Stimulated activated naive CD4-positive, alpha-beta T cell (primary cell): ENCODE measurements around the gene RPL22L1.
"Not testable (repeated sequence)": the region's sequence is repeated elsewhere in the genome, so short reads cannot be mapped to it uniquely, and the experiment has no call there.

Experiments used
- DNase-seq, 6 experiments: peaks; one replicate each; lab custom pipeline; 2025; lab: John Stamatoyannopoulos, UW

The RPL22L1 gene

GRCh38 chr3:170878688-170879087 lies 8.7 kb upstream of the RPL22L1 start:
- not testable (repeated sequence) for DNase-seq

DNA sequence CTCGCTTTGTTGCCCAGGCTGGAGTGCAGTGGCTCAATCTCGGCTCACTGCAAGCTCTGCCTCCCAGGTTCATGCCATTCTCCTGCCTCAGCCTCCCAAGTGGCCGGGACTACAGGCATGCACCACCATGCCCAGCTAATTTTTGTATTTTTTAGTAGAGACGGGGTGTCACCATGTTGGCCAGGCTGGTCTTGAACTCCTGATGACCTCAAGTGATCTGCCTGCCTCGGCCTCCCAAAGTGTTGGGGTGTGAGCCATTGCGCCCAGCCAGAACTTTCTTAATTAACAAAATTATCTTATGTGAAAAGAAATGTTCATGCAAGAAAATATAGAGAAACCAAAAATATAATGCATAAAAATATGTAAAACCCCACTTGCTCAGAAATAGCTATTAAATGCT lies 7.3 kb upstream of the RPL22L1 start:
- not testable (repeated sequence) for DNase-seq

DNA sequence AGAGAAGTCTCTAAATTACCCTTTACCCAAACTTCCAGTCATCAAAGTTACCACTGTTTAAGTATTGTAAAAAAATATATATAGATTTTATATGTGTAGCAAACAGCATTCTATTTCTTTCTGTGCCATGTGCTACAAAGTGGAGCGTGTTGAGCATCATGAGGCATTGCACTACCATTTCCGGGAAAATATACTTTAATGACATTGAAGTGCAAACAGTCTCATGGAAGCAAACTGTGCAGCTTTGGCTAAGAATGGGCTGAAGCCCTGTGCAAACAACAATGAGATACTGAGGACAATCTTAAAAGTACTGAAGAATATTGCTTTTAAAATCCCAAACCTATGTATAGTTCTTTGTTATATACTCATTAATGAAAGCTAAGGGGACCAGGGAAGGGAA lies 6.5 kb upstream of the RPL22L1 start:
- no peak for DNase-seq

- DNase-seq: no peak
These were observed 780 bp downstream of the RPL22L1 start for GRCh38 chr3:170869239-170869590.

GRCh38 chr3:170868577-170869238 lies 1.3 kb downstream of the RPL22L1 start:
- DNase-seq: no peak

DNA sequence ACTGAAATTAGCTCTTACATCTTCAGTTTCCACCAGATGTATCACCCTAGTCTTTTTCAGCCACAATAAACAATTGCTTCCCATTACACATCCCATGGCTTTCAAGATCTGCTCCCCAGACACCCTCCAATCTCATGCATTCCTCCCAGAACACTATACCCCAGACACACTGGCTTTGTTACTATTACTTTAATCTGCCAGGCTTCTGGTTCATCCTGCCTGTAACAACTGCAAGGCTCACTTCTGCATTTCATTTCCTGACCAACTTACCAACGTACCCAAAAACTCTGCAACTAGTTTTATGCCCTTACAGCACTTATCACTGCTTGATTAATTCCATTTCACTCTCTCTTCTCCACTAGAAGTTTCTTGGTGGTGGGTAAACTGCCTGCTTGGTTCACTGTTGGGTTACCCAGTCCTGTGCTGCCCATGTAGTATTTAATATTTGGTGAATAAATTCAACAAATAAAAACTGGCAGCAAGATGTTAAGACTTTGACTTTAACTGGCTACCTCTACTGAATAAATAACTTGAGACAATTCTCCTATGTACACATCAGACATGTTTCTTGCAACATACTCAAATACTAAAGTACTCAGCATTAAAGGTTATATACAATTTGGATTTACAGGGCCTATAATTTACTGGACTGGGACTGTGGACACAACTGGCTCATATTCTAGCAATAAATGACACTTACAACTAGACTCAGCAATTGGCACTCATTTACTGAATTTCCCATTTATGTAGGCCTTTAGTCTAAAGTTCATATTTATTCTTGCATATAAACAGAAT lies 2.7 kb downstream of the RPL22L1 start:
- no peak for DNase-seq

DNA sequence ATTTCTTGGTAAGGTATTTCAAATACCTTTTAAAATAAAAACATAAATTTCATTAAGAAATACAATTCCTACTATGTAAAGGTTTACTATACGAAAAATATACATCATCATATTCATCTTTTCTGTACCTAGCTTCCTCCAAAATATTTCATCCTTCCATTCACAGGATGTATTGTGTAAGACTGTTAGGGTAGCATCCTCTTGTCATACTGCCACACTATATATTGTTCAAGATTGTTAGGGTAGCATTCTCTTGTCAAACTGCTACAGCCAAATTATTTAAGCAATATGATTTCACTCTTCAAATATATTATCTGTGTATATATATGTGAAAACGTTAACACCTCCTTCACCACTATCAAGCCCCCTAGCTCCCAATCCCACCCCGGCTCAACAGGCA lies 3.5 kb downstream of the RPL22L1 start:
- DNase-seq: no peak

GRCh38 chr3:170865209-170866094 lies 4.5 kb downstream of the RPL22L1 start:
- no peak for DNase-seq

- no peak for DNase-seq
These were observed 5.3 kb downstream of the RPL22L1 start for GRCh38 chr3:170864525-170865208.

GRCh38 chr3:170863816-170864215 lies 6.2 kb downstream of the RPL22L1 start:
- DNase-seq: no peak

GRCh38 chr3:170862618-170863374 lies 7.2 kb downstream of the RPL22L1 start:
- no peak for DNase-seq

- no peak for DNase-seq
These were observed 11.4 kb downstream of the RPL22L1 start for GRCh38 chr3:170858599-170858998.

GRCh38 chr3:170852324-170852723 lies 17.7 kb downstream of the RPL22L1 start:
- no peak for DNase-seq

DNA sequence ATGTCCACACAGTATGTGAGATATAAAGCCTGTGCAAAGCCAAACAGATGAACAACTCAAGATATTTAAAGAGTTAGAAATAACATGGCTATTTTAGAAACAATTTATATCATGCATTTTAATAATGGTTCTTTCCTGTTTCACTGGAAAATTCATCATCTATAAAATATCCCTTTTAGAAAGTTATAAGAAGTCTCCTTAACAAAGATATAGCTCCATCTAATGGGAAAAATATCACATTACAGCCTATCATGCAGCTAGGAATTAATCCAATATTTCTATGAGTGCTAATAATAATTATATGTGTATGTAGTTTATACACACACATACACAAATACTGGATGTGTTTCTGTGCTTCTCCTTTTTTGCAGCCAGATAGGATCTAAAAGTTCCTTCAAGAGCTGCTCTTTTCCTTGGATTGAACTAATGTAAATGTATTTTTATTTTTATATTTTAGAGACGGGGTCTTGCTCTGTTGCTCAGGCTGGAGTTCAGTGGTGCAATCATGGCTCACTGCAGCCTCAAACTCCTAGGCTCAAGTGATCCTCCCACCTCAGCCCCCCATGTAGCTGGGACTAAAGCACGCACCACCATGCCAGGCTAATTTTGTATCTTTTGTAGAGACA lies 21.6 kb downstream of the RPL22L1 start:
- no peak for DNase-seq

- DNase-seq: no peak
These were observed 25.6 kb downstream of the RPL22L1 start for GRCh38 chr3:170844377-170844776.

DNA sequence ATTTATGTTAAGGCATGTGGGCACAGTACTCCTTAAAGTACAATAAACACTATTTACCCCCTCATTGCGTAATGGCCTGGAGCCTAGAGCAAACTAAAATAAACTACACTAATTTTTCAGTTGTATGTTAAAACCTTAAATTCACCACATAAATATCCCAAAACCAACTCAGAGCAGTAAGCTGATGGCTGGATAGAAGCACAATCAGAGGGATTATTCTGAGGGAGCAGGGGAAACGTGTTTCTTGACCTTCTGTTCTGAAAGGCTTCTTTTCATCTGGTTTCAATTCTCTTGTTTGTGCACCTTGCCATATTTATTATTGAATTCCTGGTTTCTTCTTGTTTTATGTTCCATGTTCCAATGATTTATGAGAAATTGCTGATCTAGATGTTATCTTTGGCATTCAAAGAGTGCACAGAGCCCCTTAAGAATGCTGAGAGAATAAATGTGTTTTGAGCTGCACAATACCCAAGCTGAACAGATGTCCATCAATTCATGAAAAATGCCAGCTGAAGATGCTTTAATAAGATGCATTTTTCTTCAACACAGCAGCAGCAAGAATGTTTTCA lies 29.6 kb downstream of the RPL22L1 start:
- no peak for DNase-seq

- no peak for DNase-seq
These were observed 30.4 kb downstream of the RPL22L1 start for GRCh38 chr3:170839518-170840100.

DNA sequence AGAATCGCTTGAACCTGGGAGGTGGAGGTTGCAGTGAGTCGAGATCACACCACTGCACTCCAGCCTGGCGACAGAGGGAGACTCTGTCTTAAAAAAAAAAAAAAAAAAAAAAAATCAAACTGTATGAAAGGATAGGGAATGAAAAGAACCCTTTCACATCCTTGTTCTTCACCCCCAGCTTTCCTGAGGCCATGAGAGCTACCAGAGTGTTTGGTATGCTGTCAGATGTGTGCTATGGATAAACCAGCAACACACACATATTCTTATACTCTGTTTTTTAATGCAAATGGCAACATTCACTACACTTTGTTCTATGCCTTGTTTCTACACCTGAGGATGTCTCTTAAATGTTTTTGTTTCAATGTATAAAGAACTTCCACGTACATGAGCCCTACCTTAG lies 33.5 kb downstream of the RPL22L1 start:
- DNase-seq: no peak

DNA sequence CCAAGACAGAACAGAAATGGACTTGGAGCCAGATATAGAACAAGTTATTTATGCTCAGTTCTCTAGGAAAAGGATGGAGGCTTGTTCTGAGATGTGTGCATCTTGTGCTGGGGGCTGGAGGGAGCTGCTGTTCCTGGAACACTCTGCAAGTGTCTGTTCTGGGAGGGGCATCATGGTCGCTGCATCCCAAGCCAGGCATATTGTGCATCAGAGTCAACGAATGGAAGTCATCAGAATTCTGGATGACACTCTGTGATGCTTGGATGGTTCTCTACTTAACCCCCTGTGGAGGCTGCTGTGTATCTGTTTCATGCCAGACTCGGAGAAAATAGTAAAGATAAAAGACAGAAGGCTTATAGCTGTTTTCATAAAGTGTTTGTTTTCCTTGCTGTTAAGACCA lies 34.7 kb downstream of the RPL22L1 start:
- DNase-seq: no peak

DNA sequence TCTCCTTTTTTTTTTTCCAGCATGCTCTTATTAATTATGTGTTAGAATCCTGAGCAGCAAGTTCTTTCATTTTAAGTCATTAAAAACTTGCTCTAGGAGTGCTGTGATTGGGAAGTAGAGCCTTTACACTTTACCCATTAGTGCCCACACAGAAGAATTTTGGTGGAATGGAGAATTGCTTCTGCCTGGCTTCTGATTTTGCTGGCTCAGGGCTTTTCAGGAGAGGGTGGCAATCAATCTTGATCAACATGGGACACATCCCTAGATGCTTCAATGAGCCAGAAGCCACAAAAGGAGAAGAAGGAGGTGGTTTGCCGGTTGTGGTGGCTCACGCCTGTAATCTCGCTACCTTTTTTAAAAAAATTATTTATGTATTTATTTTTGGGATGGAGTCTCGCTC lies 39.4 kb downstream of the RPL22L1 start:
- DNase-seq: no peak
